HCT116 (cell line): ENCODE data around the gene DUSP14.

Source experiments
- CTCF ChIP-seq, 3 experiments: fragments of 200-600 bp in 1 of 3; sonication (generic) in 1 of 3; IDR thresholded peaks in 2 of 3; conservative IDR thresholded peaks in 1 of 3; 2 replicates each; pipeline ENCODE4 v1.5.1; 2012 to 2017; ENCODE audit warnings: low read depth in 2 of 3, low read length in 2 of 3, antibody characterized with exemption in 1 of 3, borderline replicate concordance in 1 of 3, control low read depth in 1 of 3, mild to moderate bottlenecking in 1 of 3, mixed read lengths in 1 of 3, mixed run types in 1 of 3, moderate library complexity in 1 of 3; ENCODE audit not compliant: insufficient read depth in 1 of 3
- FOSL1 ChIP-seq: IDR thresholded peaks from 2 replicates; pipeline ENCODE4 v1.6.1; 2012; ENCODE audit warnings: low read depth
- POLR2A ChIP-seq: IDR thresholded peaks from 2 replicates; pipeline ENCODE4 v1.7.0; 2011; ENCODE audit warnings: borderline replicate concordance; ENCODE audit not compliant: insufficient read depth, insufficient read length; ENCODE audit errors: extremely low read depth
- RAD21 ChIP-seq: IDR thresholded peaks from 2 replicates; pipeline ENCODE4 v1.6.1; 2012; ENCODE audit warnings: low read depth, mild to moderate bottlenecking
- TCF7L2 ChIP-seq: IDR thresholded peaks from 2 replicates; pipeline ENCODE4 v1.7.0; 2011; ENCODE audit warnings: borderline replicate concordance, inconsistent platforms; ENCODE audit not compliant: insufficient read depth, insufficient read length; ENCODE audit errors: extremely low read depth

GRCh38 chr17:37489197-37490001 is at the start of gene DUSP14:
- TF ChIP-seq CTCF (IDR thresholded peaks at IDR 0.05 in 2 of 3, conservative IDR thresholded peaks at IDR 0.05 in 1 of 3; ENCODE audit: borderline replicate concordance in 1 of 3, insufficient read depth in 1 of 3, low read depth in 2 of 3, low read length in 2 of 3) (no peak), POLR2A (peak; percentile 48), TCF7L2 (no peak), FOSL1 (no peak), RAD21 (no peak)
